HCT116 (cell line): ENCODE data around the gene TBC1D19.
"Not testable (repeated sequence)": the region's sequence is repeated elsewhere in the genome, so short reads cannot be mapped to it uniquely, and the experiment has no call there.

Source experiments
- ATF3 ChIP-seq: IDR thresholded peaks from 2 replicates; pipeline ENCODE4 v1.6.1; 2012
- CTCF ChIP-seq, 3 experiments: fragments of 200-600 bp in 1 of 3; sonication (generic) in 1 of 3; IDR thresholded peaks in 2 of 3; conservative IDR thresholded peaks in 1 of 3; 2 replicates each; pipeline ENCODE4 v1.5.1; 2012 to 2017; ENCODE audit warnings: low read depth in 2 of 3, low read length in 2 of 3, antibody characterized with exemption in 1 of 3, borderline replicate concordance in 1 of 3, control low read depth in 1 of 3, mild to moderate bottlenecking in 1 of 3, mixed read lengths in 1 of 3, mixed run types in 1 of 3, moderate library complexity in 1 of 3; ENCODE audit not compliant: insufficient read depth in 1 of 3
- EGR1 ChIP-seq: IDR thresholded peaks from 2 replicates; pipeline ENCODE4 v1.6.1; 2012; ENCODE audit warnings: low read depth
- EZH2 ChIP-seq: fragments of 200-600 bp; sonication (generic); IDR thresholded peaks from 2 replicates; pipeline ENCODE4 v1.6.1; 2017; ENCODE audit warnings: antibody characterized with exemption, mixed run types
- EZH2phosphoT487 ChIP-seq: fragments of 200-600 bp; IDR thresholded peaks from 2 replicates; pipeline ENCODE4 v1.6.1; 2018; ENCODE audit warnings: antibody characterized with exemption, borderline replicate concordance
- JUND ChIP-seq: IDR thresholded peaks from 2 replicates; pipeline ENCODE4 v1.6.1; 2012
- POLR2A ChIP-seq: IDR thresholded peaks from 2 replicates; pipeline ENCODE4 v1.7.0; 2011; ENCODE audit warnings: borderline replicate concordance; ENCODE audit not compliant: insufficient read depth, insufficient read length; ENCODE audit errors: extremely low read depth
- POLR2AphosphoS5 ChIP-seq: IDR thresholded peaks from 2 replicates; pipeline ENCODE4 v1.6.1; 2011; ENCODE audit warnings: mild to moderate bottlenecking, low read depth, low read length, moderate library complexity
- RAD21 ChIP-seq: IDR thresholded peaks from 2 replicates; pipeline ENCODE4 v1.6.1; 2012; ENCODE audit warnings: low read depth, mild to moderate bottlenecking
- SIN3A ChIP-seq: IDR thresholded peaks from 2 replicates; pipeline ENCODE4 v1.6.1; 2012; ENCODE audit warnings: low read depth

- not testable (repeated sequence) for TF ChIP-seq CTCF (IDR thresholded peaks at IDR 0.05 in 2 of 3, conservative IDR thresholded peaks at IDR 0.05 in 1 of 3; ENCODE audit: borderline replicate concordance in 1 of 3, insufficient read depth in 1 of 3, low read depth in 2 of 3, low read length in 2 of 3); POLR2AphosphoS5; RAD21; POLR2A; JUND; EZH2phosphoT487; SIN3A; ATF3; EZH2; EGR1
Observed at GRCh38 chr4:26593557-26593956, 9.7 kb downstream of the TBC1D19 start.
